ENCODE results near the gene OIT3. TPM values are rescaled to one million over a fixed set of nuclear protein-coding genes. Genes with fewer than 3 reads are reported as not detected.

OIT3 gene
- polyA plus RNA-seq, 1 experiment, result not detected

DNA sequence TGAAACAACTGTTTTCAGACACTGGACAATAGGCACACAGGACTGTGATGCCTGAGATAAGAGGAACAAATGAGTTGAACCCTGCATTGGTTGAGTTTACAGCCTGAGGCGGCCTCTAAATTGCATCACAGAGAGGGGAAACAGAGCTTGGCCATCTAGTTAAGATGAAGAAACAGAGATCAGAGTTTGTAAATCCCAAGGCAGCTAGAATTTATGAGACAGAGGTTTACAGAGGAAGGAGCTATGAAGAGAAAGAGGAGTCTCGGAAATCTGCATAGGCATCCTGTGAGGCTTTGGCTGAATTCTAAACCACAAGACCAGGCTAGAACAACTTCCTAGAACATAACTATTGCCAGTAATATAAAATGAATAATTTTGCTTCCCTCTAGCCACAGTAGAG is 41.0 kb upstream of the OIT3 start:
- Histone ChIP-seq H3K27ac (ENCODE audit: low read depth, low read length) (no peak overlapping the region), H3K9me3 (ENCODE audit: control insufficient read depth, insufficient read depth, low read length) (peaks cover 3% of the 10 kb centered on the region; the same call in 1 of the 2 replicates), H3K4me3 (ENCODE audit: low read depth, low read length) (no peak overlapping the region), H3K27me3 (ENCODE audit: control insufficient read depth, insufficient read depth, low read length) (no peaks in the 10 kb centered on the region)
- DNase-seq (ENCODE audit: low read depth, low spot score), result no peak
- CTCF ChIA-PET, result no interaction called here
- POLR2A ChIA-PET, result no interaction called here
- TF ChIP-seq, protein P1, sequence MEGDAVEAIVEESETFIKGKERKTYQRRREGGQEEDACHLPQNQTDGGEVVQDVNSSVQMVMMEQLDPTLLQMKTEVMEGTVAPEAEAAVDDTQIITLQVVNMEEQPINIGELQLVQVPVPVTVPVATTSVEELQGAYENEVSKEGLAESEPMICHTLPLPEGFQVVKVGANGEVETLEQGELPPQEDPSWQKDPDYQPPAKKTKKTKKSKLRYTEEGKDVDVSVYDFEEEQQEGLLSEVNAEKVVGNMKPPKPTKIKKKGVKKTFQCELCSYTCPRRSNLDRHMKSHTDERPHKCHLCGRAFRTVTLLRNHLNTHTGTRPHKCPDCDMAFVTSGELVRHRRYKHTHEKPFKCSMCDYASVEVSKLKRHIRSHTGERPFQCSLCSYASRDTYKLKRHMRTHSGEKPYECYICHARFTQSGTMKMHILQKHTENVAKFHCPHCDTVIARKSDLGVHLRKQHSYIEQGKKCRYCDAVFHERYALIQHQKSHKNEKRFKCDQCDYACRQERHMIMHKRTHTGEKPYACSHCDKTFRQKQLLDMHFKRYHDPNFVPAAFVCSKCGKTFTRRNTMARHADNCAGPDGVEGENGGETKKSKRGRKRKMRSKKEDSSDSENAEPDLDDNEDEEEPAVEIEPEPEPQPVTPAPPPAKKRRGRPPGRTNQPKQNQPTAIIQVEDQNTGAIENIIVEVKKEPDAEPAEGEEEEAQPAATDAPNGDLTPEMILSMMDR (IDR thresholded peaks at IDR 0.05; ENCODE audit: low read depth, low read length), result no peak

DNA sequence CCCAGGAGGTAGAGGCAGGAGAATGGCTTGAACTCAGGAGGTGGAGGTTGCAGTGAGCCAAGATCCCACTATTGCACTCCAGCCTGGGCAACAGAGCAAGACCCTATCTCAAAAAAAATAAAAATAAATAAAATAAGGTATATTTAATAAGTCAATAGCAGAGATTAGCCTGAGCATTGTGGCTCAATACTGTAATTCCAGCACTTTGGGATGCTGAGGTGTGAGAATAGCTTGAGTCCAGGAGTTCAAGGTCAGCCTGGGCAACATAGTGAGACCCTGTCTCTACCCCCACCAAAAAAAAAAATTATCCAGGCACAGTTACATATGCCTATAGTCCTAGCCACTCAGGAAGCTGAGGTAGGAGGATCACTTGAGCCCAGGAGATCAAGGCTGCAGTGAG is 38.4 kb upstream of the OIT3 start:
- TF ChIP-seq, protein P1 (IDR thresholded peaks at IDR 0.05; ENCODE audit: low read depth, low read length), result no peak
- Histone ChIP-seq H3K27ac (ENCODE audit: low read depth, low read length) (no peak overlapping the region), H3K27me3 (ENCODE audit: control insufficient read depth, insufficient read depth, low read length) (no peaks in the 10 kb centered on the region), H3K4me3 (ENCODE audit: low read depth, low read length) (no peak overlapping the region), H3K9me3 (ENCODE audit: control insufficient read depth, insufficient read depth, low read length) (peaks cover 3% of the 10 kb centered on the region; the same call in 1 of the 2 replicates)
- DNase-seq (ENCODE audit: low read depth, low spot score), result no peak
- CTCF ChIA-PET, result interaction anchor here (1.2 kb wide), 1 partner anchor 21 kb away, joined by 3 read pairs; no protein-coding TSS in a partner anchor
- POLR2A ChIA-PET, result no interaction called here

DNA sequence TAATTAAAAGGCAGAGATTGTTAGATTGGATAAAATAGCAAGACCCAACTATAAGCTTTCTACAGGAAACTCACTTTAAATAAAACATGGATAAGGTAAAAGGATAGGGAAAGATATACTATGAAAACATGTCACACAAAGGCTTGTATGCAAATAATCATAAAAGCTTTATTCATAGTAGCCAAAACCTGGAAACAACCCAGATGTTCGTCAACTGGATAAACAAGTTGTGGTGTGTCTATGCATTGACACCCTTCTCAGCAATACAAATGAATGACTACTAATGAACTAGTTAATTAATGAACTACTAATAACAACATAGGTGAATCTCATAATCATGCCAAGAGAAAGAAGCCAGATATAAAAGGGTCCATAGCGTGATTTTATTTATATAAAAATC is 37.7 kb upstream of the OIT3 start:
- H3K27me3 ChIP-seq (ENCODE audit: control insufficient read depth, insufficient read depth, low read length), result no peaks in the 10 kb centered on the region
- ChIA-PET CTCF (interaction anchor here (1.2 kb wide), 1 partner anchor 22 kb away, joined by 3 read pairs; no protein-coding TSS in a partner anchor), POLR2A (no interaction called here)
- DNase-seq (ENCODE audit: low read depth, low spot score), result no peak
- H3K27ac ChIP-seq (ENCODE audit: low read depth, low read length), result no peak overlapping the region
- H3K4me3 ChIP-seq (ENCODE audit: low read depth, low read length), result no peak overlapping the region
- TF ChIP-seq, protein P1 (IDR thresholded peaks at IDR 0.05; ENCODE audit: low read depth, low read length), result no peak
- peaks cover 3% of the 10 kb centered on the region; the same call in 1 of the 2 replicates for H3K9me3 ChIP-seq (ENCODE audit: control insufficient read depth, insufficient read depth, low read length)

DNA sequence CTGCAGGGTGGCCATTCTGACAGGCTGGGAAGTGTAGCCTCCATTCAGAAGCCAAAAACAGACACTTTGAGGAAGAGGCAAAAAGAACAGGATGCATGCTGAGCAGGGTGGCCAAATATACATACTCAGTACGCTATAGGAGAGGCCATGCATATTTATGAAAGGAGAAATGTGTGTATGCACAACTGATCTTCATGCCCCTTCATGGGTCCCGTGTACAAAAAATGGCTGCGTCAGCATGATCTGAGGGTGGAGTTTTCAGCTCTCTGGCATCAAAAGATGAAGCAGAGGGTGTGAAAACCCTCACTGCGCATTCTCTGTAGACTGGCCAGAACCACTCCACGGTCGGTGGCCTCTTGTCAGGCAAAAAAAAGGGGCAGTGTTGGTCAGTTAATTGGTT is 35.5 kb upstream of the OIT3 start:
- TF ChIP-seq, protein P1 (IDR thresholded peaks at IDR 0.05; ENCODE audit: low read depth, low read length), result no peak

DNA sequence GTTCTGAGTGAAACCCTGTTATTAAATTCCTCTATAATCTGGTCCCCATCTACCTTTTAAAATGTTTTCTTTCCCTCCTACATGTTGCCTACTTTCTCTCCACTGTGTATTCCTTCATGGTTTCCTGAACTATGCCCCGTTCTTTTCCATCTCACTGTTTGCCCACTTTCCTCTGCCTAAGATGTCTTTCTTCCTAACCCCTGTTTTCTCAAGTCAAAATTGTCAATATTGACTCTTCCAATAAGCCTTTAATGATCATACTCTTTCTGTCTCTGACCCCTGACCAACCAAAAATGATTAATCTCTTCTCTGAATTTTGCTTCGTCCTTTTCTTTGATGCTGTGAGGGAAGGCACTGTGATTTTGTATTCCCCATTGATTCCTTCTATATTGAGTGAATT is 30.6 kb upstream of the OIT3 start:
- TF ChIP-seq, protein P1 (IDR thresholded peaks at IDR 0.05; ENCODE audit: low read depth, low read length), result no peak
- Histone ChIP-seq H3K27ac (ENCODE audit: low read depth, low read length) (no peak overlapping the region), H3K4me3 (ENCODE audit: low read depth, low read length) (no peak overlapping the region), H3K9me3 (ENCODE audit: control insufficient read depth, insufficient read depth, low read length) (no peaks in the 10 kb centered on the region), H3K27me3 (ENCODE audit: control insufficient read depth, insufficient read depth, low read length) (no peaks in the 10 kb centered on the region)
- no peak for DNase-seq (ENCODE audit: low read depth, low spot score)
- POLR2A ChIA-PET, result no interaction called here
- CTCF ChIA-PET, result no interaction called here

More for the DNA sequence above, 35.5 kb upstream of the OIT3 start:
- no peak for DNase-seq (ENCODE audit: low read depth, low spot score)
- POLR2A ChIA-PET, result no interaction called here
- Histone ChIP-seq H3K9me3 (ENCODE audit: control insufficient read depth, insufficient read depth, low read length) (no peaks in the 10 kb centered on the region), H3K27ac (ENCODE audit: low read depth, low read length) (no peak overlapping the region), H3K4me3 (ENCODE audit: low read depth, low read length) (no peak overlapping the region), H3K27me3 (ENCODE audit: control insufficient read depth, insufficient read depth, low read length) (no peaks in the 10 kb centered on the region)
- CTCF ChIA-PET, result no interaction called here

All from AG04450 (cell line).